ENCODE measurements around the gene PTPN11.

Gene PTPN11

GRCh38 chr12:112546996-112547395, 128.2 kb downstream of the PTPN11 start:
- no peaks in the 10 kb centered on the region for H3K9me3 ChIP-seq (ENCODE audit: control insufficient read depth, low read length)
- H3K36me3 ChIP-seq (ENCODE audit: control insufficient read depth, insufficient read depth, low read length): no peaks in the 10 kb centered on the region
- no peak overlapping the region for H3K4me3 ChIP-seq (ENCODE audit: insufficient read depth, low read depth, low read length, poor library complexity, severe bottlenecking)
- DNase-seq: no peak
- no peaks in the 10 kb centered on the region for H3K27me3 ChIP-seq (replicated peaks; ENCODE audit: control insufficient read depth, insufficient read depth, low read length, poor library complexity, severe bottlenecking)
- H3K4me1 ChIP-seq (ENCODE audit: control insufficient read depth, insufficient read depth, low read length, poor library complexity, severe bottlenecking): no peaks in the 10 kb centered on the region
- no peak overlapping the region for H3K27ac ChIP-seq (ENCODE audit: insufficient read depth, low read length, poor library complexity, severe bottlenecking)

DNA sequence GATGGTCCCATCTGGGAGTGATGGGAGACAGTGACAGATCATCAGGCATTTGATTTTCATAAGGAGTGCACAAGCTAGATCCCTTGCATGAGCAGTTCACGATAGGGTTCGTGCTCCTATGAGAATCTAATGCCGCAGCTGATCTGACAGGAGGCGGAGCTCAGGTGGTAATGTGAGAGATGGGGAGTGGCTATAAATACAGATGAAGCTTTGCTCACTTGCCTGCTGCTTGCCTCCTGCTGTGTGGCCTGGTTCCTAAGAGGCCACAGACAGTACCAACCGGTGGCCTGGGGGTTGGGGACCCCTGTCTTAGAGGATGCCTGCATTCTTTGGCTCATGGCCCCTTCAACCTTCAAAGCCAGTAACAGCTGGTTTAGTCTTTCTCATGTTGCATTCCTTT, 130.3 kb downstream of the PTPN11 start:
- no peaks in the 10 kb centered on the region for H3K9me3 ChIP-seq (ENCODE audit: control insufficient read depth, low read length)
- no peak overlapping the region for H3K27ac ChIP-seq (ENCODE audit: insufficient read depth, low read length, poor library complexity, severe bottlenecking)
- H3K36me3 ChIP-seq (ENCODE audit: control insufficient read depth, insufficient read depth, low read length): no peaks in the 10 kb centered on the region
- H3K27me3 ChIP-seq (replicated peaks; ENCODE audit: control insufficient read depth, insufficient read depth, low read length, poor library complexity, severe bottlenecking): no peaks in the 10 kb centered on the region
- no peaks in the 10 kb centered on the region for H3K4me1 ChIP-seq (ENCODE audit: control insufficient read depth, insufficient read depth, low read length, poor library complexity, severe bottlenecking)
- no peak for DNase-seq
- H3K4me3 ChIP-seq (ENCODE audit: insufficient read depth, low read depth, low read length, poor library complexity, severe bottlenecking): no peak overlapping the region

DNA sequence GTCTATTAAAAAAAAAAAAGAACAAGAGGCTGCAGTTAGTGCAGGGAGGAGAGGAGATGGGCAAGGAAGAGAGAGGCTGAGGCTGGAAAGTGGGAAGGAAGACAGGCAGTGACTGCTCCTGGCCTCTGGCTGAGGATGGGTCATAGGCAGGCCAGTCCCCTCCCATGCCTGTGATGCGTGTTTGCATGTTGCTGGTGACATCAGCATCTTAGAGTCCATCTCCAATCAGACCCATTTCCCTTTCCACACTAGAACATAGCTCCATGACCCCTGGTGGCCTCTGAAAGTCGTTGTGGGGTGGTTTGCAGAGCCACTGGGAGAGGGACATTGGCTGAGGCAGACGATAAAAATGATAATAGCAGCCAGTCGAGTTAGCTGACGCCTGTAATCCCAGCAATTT, 132.9 kb downstream of the PTPN11 start:
- no peak for DNase-seq
- Histone ChIP-seq H3K9me3 (ENCODE audit: control insufficient read depth, low read length) (no peaks in the 10 kb centered on the region), H3K27me3 (replicated peaks; ENCODE audit: control insufficient read depth, insufficient read depth, low read length, poor library complexity, severe bottlenecking) (no peaks in the 10 kb centered on the region), H3K36me3 (ENCODE audit: control insufficient read depth, insufficient read depth, low read length) (no peaks in the 10 kb centered on the region), H3K4me3 (ENCODE audit: insufficient read depth, low read depth, low read length, poor library complexity, severe bottlenecking) (no peak overlapping the region), H3K4me1 (ENCODE audit: control insufficient read depth, insufficient read depth, low read length, poor library complexity, severe bottlenecking) (no peaks in the 10 kb centered on the region), H3K27ac (ENCODE audit: insufficient read depth, low read length, poor library complexity, severe bottlenecking) (no peak overlapping the region)

DNA sequence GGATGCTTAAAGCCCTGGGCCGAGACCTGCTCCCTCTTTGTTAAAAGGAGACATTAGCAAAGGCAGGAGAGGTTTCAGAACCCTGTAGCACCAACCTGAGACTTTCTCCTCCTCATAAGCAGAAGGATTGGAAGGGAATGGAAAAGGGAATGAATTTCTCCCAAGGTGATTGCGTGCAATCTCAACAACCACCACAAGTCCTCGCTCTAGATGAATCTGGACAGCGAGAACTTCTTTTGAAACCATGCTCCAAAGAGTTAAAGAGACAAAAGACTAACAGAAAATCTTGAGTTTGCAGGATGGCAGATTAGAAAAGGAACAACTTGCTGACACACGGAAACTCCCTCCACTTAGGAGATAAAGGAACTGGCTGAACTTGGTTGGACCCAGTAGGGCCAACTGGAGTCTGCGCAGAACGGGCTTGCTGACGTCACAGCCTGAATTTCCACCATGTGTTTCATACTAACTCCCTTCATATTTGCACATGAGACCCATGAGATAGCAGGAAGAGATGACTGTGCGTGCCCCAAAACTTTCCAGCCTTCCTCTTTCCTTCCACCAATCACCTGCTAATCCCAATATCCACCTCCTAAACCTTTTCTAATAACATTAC, 137.0 kb downstream of the PTPN11 start:
- H3K4me1 ChIP-seq (ENCODE audit: control insufficient read depth, insufficient read depth, low read length, poor library complexity, severe bottlenecking): no peaks in the 10 kb centered on the region
- no peak overlapping the region for H3K4me3 ChIP-seq (ENCODE audit: insufficient read depth, low read depth, low read length, poor library complexity, severe bottlenecking)
- H3K27me3 ChIP-seq (replicated peaks; ENCODE audit: control insufficient read depth, insufficient read depth, low read length, poor library complexity, severe bottlenecking): no peaks in the 10 kb centered on the region
- no peaks in the 10 kb centered on the region for H3K9me3 ChIP-seq (ENCODE audit: control insufficient read depth, low read length)
- no peaks in the 10 kb centered on the region for H3K36me3 ChIP-seq (ENCODE audit: control insufficient read depth, insufficient read depth, low read length)
- DNase-seq: no peak
- H3K27ac ChIP-seq (ENCODE audit: insufficient read depth, low read length, poor library complexity, severe bottlenecking): no peak overlapping the region

DNA sequence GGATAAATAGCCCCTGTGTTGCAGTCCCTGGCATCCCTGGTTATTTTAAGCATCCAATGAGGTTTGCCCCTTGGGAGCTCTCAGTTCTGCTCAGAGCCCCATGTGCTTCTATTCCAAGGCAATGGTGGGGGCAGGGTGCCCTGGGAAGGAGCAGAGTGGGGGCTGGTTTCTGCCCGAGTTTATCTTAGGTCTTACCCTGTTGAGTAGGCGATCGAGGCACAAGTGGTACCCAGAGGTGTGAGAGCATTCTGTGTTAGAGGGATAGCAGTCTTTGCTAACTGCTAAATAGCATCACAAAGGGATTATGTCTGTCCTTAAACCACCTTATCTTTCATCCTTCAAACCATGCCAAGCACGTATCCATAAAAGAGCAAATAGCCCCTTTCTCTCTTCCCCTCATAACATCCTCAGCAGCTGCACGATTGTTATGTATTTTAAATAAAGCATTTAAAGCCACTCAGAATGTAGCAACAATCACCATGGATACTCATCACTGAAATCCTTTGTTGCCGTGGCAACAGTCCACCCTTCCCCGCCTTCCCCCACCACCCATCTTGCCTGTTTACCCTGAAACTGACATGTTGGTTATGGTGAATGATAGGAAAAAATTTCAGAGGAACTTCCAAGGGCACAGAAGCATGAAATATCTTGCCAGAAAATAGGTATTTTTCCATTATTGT, 139.3 kb downstream of the PTPN11 start:
- DNase-seq: no peak
- Histone ChIP-seq H3K27me3 (replicated peaks; ENCODE audit: control insufficient read depth, insufficient read depth, low read length, poor library complexity, severe bottlenecking) (no peaks in the 10 kb centered on the region), H3K4me1 (ENCODE audit: control insufficient read depth, insufficient read depth, low read length, poor library complexity, severe bottlenecking) (no peaks in the 10 kb centered on the region), H3K4me3 (ENCODE audit: insufficient read depth, low read depth, low read length, poor library complexity, severe bottlenecking) (no peak overlapping the region), H3K9me3 (ENCODE audit: control insufficient read depth, low read length) (no peaks in the 10 kb centered on the region), H3K27ac (ENCODE audit: insufficient read depth, low read length, poor library complexity, severe bottlenecking) (no peak overlapping the region), H3K36me3 (ENCODE audit: control insufficient read depth, insufficient read depth, low read length) (no peaks in the 10 kb centered on the region)

All from effector memory CD4-positive, alpha-beta T cell (primary cell).